ENCODE measurements around the gene ITIH3.

Gene ITIH3

DNA sequence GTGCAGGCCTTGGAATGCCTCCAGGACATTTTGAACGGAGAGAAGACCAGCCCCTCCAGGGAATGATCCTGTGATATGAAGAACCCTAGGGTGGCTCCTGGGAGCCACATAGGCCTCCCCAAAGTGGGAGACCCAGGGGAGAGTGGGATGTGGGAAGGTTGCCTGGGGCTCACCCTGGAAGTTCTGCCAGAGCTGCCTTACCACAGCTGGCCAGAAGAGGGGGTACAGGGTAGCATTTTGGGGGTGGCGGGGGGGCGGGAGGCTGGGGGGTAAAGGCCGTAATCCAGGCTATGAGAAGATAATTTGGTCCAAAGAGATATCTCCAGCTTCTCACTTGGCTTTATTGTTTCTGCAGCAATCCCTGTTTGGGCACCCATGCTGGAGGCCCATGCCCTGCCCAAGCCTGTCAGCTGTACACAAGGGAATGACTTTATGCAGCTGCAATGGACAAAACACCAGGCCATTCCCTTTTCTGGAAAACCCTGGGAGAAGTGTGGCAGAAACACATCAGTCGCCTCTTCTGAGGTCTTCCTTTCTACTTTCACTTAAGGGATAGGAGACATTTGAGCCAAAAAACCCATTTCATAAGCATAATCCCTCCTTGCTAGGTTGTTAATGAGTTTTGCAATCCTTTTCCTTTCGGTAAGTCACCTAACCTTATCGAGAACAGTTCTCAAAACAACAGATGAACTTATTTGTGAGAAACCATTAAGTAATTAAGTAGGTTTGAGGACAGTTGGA is 51.3 kb downstream of the ITIH3 start:
- no peak for DNase-seq (ENCODE audit: low spot score)

DNA sequence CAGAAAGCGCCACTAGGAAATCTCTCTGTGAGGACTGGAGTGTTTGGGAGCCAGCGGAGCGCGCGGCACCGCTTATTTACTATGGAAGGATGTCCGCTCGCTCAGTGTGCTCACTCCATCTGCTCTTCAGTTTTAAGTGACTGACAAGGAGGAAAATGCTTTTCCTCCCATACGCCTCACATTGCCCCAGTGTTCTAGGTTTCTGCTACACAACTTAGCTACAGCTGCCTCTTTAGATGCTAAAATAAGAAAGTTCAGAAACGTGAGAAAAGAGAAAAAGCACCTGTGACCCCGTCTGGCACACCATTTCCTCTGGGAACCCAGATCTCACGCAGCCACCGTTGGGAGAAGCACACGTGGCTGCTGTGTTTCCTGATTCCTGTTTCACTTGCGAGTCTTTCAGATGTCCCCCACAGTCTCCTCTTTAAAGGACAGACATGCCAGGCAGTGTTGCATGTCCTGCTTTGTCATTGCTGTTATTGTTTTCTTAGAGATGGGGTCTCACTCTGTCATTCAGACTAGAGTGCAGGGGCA is 51.9 kb downstream of the ITIH3 start:
- DNase-seq (ENCODE audit: low spot score): no peak

- DNase-seq (ENCODE audit: low spot score): no peak
Observed at GRCh38 chr3:52847241-52847640, 52.6 kb downstream of the ITIH3 start.

- DNase-seq (ENCODE audit: low spot score): no peak
Observed at GRCh38 chr3:52847726-52848125, 53.1 kb downstream of the ITIH3 start.

DNA sequence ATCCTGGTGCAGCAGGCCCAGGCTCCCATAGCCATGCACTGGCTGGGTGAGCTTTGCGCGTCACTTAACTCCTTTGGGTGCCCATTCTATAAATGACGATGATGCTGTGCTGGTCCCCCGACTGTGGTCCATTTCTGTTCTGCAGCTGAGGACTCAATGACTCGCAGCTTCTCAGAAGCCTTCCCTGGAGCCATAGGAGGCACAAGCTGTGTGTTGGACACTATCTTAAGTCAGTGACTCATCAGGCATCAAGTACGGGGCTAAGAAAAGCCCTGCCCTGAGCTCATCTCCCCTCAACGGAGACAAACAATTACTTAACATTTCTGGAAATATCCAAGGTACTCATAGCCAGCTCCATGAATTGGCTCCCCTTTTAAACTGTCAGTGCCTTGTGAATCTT is 54.0 kb downstream of the ITIH3 start:
- no peak for DNase-seq (ENCODE audit: low spot score)

DNA sequence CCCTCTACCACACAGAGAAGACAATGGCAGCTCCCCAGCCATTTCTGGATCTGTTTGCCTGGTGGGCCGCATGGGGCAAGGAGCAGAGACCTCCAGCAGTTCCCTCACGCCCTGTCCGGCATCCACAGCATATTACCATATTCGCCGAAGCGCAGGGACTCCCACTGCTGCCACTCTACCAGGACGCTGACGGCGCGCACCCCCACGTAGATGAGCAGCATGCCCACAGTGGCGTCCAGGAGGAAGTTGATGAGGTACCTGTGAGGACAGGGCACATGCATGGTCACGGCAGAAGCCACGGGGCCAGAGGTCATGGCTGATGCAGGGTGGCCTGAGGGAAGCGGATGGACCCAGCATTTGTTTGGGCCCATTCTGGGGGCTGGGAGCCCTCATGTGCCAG is 55.1 kb downstream of the ITIH3 start:
- DNase-seq (ENCODE audit: low spot score): no peak

DNA sequence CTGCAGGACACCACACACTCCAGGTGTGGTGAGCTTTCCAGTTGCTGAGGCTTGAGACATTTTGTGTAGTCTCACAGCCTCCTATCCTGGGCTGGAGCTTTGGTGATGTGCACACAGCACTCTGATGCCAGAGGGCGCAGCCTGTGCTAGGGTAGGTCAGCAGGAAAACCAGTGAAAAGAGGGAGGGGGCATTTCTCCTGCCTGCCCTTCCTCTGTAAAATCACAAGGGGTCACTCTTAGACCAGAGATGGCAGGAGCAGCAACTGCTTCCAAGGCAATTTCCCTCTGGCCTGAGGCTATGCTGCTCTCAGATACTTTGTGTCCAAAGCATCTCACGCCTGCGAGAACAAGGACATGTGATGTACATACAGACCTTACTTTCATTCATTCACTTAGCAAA is 56.8 kb downstream of the ITIH3 start:
- peak; percentile 6 for DNase-seq (ENCODE audit: low spot score)

DNA sequence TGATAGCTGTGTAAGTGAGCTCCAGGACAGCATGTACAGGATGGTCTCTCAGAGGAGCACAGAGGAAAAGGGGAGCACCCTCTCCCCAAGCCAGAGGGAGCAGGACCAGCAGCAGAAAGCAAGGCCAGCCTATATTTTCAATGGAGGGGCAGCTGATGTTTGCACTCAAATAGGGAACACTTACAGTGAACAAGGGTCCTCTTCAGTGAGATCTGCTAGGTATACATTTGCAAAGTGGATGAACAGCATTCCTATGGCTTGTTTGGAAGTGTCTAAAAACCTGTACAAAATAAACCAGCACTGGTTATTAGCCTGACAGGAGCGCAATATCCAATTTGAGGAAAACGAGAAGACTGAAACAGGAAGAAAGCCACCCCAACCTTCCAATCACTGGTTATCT is 57.8 kb downstream of the ITIH3 start:
- DNase-seq (ENCODE audit: low spot score): no peak

GRCh38 chr3:52854013-52854412 is 59.4 kb downstream of the ITIH3 start:
- no peak for DNase-seq (ENCODE audit: low spot score)

- DNase-seq (ENCODE audit: low spot score): no peak
Observed at GRCh38 chr3:52856666-52857065, 62.1 kb downstream of the ITIH3 start.

- DNase-seq (ENCODE audit: low spot score): no peak
Observed at GRCh38 chr3:52857133-52857532, 62.5 kb downstream of the ITIH3 start.

GRCh38 chr3:52857864-52858263 is 63.3 kb downstream of the ITIH3 start:
- no peak for DNase-seq (ENCODE audit: low spot score)
